ENCODE data around the gene RGL2.
A peak's percentile ranks its signal among the peaks of the same experiment; 100 is the strongest.

DNA sequence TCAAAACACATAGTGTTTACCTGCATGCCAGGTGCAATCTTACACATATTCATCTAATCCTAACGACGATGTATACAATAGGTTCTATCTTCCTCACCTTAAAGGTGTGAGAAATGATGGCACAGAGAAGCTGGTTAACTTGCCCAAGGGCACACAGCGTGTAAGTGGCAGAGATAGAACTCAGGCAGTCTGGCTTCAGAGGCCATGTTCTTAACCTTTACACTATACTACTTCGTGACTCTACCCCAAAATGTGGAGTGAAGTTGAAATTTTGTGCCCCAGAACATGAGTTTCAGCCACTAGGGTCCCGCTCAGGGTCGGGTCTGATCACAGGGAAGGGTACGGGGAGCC, 27.6 kb downstream of the RGL2 start:
- TF ChIP-seq, protein P1, sequence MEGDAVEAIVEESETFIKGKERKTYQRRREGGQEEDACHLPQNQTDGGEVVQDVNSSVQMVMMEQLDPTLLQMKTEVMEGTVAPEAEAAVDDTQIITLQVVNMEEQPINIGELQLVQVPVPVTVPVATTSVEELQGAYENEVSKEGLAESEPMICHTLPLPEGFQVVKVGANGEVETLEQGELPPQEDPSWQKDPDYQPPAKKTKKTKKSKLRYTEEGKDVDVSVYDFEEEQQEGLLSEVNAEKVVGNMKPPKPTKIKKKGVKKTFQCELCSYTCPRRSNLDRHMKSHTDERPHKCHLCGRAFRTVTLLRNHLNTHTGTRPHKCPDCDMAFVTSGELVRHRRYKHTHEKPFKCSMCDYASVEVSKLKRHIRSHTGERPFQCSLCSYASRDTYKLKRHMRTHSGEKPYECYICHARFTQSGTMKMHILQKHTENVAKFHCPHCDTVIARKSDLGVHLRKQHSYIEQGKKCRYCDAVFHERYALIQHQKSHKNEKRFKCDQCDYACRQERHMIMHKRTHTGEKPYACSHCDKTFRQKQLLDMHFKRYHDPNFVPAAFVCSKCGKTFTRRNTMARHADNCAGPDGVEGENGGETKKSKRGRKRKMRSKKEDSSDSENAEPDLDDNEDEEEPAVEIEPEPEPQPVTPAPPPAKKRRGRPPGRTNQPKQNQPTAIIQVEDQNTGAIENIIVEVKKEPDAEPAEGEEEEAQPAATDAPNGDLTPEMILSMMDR (IDR thresholded peaks at IDR 0.05; ENCODE audit: low read depth, low read length, poor library complexity, severe bottlenecking): peak; percentile 36
- no peak for TF ChIP-seq EZH2phosphoT487 (IDR thresholded peaks at IDR 0.05; ENCODE audit: borderline replicate concordance, low read length)

Data from DOHH2 (cell line).